PFSK-1 (cell line): ENCODE results near the gene CACNB1.

Experiments used
- FOXP2 ChIP-seq: optimal IDR thresholded peaks from 2 replicates; pipeline ENCODE3; 2011; ENCODE audit warnings: borderline replicate concordance, control low read depth, inconsistent platforms; ENCODE audit not compliant: insufficient read depth; ENCODE audit errors: extremely low read length, extremely low read depth
- POLR2AphosphoS5 ChIP-seq: IDR thresholded peaks from 2 replicates; pipeline ENCODE4 v1.6.1; 2012; ENCODE audit warnings: low read depth, mild to moderate bottlenecking, control low read depth, low read length, moderate library complexity
- SIN3A ChIP-seq: IDR thresholded peaks from 2 replicates; pipeline ENCODE4 v1.6.1; 2012; ENCODE audit warnings: mild to moderate bottlenecking, low read length, moderate library complexity, borderline replicate concordance; ENCODE audit not compliant: insufficient read depth
- TAF1 ChIP-seq: IDR thresholded peaks from 2 replicates; pipeline ENCODE4 v1.6.1; 2012; ENCODE audit warnings: low read length, control low read depth, borderline replicate concordance; ENCODE audit not compliant: insufficient read depth
- TF ChIP-seq, protein P1 (sequence below), 2 experiments: IDR thresholded peaks; 2 replicates each; pipeline versions ENCODE4 v1.6.1 to v1.8.0; 2011 to 2012; ENCODE audit warnings: low read depth in 2 of 2, low read length in 2 of 2, control low read depth in 1 of 2, inconsistent platforms in 1 of 2, mild to moderate bottlenecking in 1 of 2, moderate library complexity in 1 of 2; ENCODE audit not compliant: insufficient read depth in 1 of 2

The CACNB1 gene

DNA sequence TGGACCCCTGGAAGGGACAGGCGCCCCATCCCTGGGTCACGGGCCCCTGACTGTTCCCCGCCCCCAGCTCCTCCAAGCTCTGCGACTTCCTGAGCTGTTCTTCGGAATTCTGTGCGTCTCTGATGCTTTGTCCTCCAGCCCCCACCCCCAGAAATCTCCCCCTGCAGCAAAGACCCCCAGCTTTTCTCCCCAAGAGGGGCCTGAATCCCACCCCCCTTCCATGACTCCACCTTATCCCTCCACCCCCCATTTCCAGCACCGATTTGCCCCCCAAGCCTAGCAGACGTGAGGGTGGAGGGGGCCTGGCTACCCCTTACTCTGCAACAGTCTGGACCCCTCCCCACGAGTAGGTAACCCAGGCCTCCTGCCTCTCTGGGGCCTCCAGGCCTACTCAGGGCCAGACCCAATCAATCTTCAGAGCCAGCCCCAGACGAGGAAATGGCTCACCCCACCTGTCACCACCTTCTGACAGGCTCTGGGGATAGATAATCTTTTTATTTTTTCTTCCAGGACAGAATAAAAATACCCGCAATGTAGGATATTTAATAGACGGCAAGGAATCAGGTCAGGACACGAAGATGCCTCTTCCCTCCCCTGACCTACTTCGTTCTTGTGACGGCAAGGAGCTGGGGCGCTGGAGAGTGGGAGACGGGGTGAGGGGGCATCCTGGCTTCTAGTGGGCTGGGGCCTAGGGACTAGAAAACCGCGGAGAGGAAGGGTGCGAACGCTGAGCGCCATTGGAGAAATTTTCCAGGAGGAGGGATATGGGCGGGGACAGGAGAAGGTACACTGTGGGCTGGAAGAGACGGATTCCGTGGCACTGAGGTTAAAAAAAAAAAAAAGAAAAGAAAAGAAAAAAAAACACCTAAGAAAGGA is 45.3 kb downstream of the CACNB1 start:
- TF ChIP-seq SIN3A: no peak
- TF ChIP-seq, protein P1, sequence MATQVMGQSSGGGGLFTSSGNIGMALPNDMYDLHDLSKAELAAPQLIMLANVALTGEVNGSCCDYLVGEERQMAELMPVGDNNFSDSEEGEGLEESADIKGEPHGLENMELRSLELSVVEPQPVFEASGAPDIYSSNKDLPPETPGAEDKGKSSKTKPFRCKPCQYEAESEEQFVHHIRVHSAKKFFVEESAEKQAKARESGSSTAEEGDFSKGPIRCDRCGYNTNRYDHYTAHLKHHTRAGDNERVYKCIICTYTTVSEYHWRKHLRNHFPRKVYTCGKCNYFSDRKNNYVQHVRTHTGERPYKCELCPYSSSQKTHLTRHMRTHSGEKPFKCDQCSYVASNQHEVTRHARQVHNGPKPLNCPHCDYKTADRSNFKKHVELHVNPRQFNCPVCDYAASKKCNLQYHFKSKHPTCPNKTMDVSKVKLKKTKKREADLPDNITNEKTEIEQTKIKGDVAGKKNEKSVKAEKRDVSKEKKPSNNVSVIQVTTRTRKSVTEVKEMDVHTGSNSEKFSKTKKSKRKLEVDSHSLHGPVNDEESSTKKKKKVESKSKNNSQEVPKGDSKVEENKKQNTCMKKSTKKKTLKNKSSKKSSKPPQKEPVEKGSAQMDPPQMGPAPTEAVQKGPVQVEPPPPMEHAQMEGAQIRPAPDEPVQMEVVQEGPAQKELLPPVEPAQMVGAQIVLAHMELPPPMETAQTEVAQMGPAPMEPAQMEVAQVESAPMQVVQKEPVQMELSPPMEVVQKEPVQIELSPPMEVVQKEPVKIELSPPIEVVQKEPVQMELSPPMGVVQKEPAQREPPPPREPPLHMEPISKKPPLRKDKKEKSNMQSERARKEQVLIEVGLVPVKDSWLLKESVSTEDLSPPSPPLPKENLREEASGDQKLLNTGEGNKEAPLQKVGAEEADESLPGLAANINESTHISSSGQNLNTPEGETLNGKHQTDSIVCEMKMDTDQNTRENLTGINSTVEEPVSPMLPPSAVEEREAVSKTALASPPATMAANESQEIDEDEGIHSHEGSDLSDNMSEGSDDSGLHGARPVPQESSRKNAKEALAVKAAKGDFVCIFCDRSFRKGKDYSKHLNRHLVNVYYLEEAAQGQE (IDR thresholded peaks at IDR 0.05; ENCODE audit: insufficient read depth in 1 of 2, low read depth in 2 of 2, low read length in 2 of 2): no peak

DNA sequence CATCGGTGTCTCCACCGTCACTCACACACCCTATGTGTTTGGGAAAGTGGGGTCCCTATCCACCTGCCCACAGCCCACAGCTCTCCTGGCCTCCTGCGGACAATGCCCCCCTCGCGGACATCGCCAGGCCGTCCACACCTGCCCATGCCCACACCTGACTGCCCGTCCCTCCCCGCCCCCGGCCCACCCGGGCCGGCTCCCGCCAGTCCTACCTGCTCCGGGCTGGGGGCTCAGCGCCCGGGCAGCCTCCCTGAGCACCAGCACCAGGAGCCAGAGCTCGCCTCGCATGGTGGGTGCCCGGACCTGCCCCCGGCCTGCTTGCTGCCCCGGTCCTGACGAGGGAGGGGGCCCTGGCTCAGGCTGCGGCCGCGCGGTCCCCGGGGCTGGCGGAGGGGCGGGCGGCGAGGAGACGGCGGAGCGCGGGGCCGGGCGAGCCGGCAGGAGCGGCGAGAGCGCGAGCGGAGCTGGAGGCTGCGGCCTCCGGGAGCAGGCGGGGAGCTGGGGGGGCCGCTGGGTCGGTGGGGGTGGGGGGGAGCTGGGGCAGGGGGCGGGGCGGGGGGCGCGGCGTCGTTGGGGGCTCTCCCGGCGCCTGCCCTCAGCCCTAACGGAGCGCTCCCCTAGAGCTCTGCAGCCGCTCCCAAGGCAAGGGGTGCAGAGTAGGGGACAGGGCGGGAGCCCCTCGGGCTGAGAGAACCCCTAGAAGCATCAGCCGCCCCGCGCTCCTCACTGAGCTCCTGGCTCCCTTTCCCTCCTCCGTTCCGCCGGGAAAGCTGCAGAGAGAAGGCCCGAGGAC is 46.1 kb downstream of the CACNB1 start, which contains the start of gene PLXDC1:
PLXDC1 (minus strand) TSS at position 488 of the 793 bp plus-strand sequence; CDS start at position 288, 200 bp downstream.
- TF ChIP-seq, protein P1 (IDR thresholded peaks at IDR 0.05; ENCODE audit: insufficient read depth in 1 of 2, low read depth in 2 of 2, low read length in 2 of 2): no peak
- TF ChIP-seq FOXP2 (no peak), POLR2AphosphoS5 (no peak), SIN3A (no peak)

DNA sequence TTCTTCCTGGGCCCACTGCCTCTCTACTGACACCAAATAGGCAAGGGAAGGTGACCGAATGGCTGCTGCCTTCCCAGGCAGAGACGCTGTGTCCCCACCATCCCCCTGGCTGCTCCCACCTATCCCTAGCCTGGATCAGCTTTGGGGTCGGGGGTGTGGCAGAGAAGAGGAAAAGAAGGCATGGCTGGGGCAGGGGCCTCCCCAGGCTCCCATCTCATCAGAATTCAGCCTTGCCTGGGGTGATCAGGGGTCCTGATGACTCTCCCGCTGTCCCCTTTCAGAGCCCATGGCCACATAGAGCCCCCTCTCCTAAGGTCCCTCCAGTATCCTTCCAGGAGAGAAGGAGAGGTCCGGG is 46.7 kb downstream of the CACNB1 start:
- TF ChIP-seq POLR2AphosphoS5: no peak
- TF ChIP-seq, protein P1 (IDR thresholded peaks at IDR 0.05; ENCODE audit: insufficient read depth in 1 of 2, low read depth in 2 of 2, low read length in 2 of 2): no peak
- TF ChIP-seq FOXP2: no peak
- no peak for TF ChIP-seq SIN3A
- no peak for TF ChIP-seq TAF1

DNA sequence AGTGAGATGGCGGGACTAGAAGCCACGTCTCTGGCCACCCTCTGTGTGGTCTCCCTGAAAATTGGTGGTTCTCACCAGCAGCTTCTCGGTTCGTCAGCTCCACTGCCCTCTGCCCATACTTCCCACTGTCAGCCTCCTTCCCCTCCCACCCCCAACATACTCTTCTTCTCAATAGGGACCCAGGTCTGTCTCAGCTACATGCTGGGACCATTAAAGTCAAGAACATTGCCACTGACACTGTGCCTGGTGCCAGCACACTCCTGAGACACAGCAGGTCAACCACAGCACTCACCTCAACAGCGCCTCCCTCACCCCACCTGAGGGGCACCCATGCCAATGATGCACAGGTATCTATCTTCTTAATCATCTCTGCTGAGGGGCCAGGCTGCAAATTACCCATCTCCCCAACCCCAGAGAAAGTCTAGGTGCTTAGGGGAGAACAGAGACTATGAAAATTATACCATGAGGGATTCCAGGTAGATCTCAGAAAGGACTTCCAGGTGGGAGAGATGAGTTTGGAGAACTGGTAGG is 47.3 kb downstream of the CACNB1 start:
- TF ChIP-seq TAF1 (no peak), SIN3A (no peak), FOXP2 (no peak), POLR2AphosphoS5 (no peak)
- TF ChIP-seq, protein P1 (IDR thresholded peaks at IDR 0.05; ENCODE audit: insufficient read depth in 1 of 2, low read depth in 2 of 2, low read length in 2 of 2): no peak
